WI38 (cell line): ENCODE measurements around the gene HS1BP3.

Source experiments
- H3K4me3 ChIP-seq: 2 replicates; pipeline ENCODE4 v1.5.1; 2011; ENCODE audit warnings: low read depth, mild to moderate bottlenecking, control low read depth, low read length
- CTCF ChIP-seq: IDR thresholded peaks from 2 replicates; pipeline ENCODE4 v1.5.1; 2012; ENCODE audit warnings: low read depth, mild to moderate bottlenecking, control low read depth, low read length

HS1BP3 gene

GRCh38 chr2:20609349-20609994 lies 41.4 kb downstream of the HS1BP3 start:
- H3K4me3 ChIP-seq: no peak overlapping the region
- no peak for TF ChIP-seq CTCF

GRCh38 chr2:20608666-20609348 lies 42.1 kb downstream of the HS1BP3 start:
- TF ChIP-seq CTCF: no peak
- no peak overlapping the region for H3K4me3 ChIP-seq

- TF ChIP-seq CTCF: no peak
These were observed 43.5 kb downstream of the HS1BP3 start for GRCh38 chr2:20607446-20607845.

GRCh38 chr2:20606198-20606597 lies 44.7 kb downstream of the HS1BP3 start:
- no peak for TF ChIP-seq CTCF
- H3K4me3 ChIP-seq: no peak overlapping the region

More at GRCh38 chr2:20607446-20607845, 43.5 kb downstream of the HS1BP3 start:
- H3K4me3 ChIP-seq: no peak overlapping the region

GRCh38 chr2:20604951-20605381 lies 45.9 kb downstream of the HS1BP3 start:
- H3K4me3 ChIP-seq: no peak overlapping the region
- TF ChIP-seq CTCF: no peak

- no peak for TF ChIP-seq CTCF
- no peak overlapping the region for H3K4me3 ChIP-seq
These were observed 46.4 kb downstream of the HS1BP3 start for GRCh38 chr2:20604401-20604911.

GRCh38 chr2:20603791-20604190 lies 47.1 kb downstream of the HS1BP3 start:
- H3K4me3 ChIP-seq: no peak overlapping the region
- no peak for TF ChIP-seq CTCF
